Fibroblast of skin of abdomen (primary cell): Measurements from ENCODE around the gene LRRC7. TPM values are rescaled to one million over a fixed set of nuclear protein-coding genes. Genes with fewer than 3 reads are reported as not detected.

Experiments
- DNase-seq: peaks from one replicate; pipeline ENCODE4 v3.0.0-alpha.2; 2013
- polyA plus RNA-seq, 2 experiments: library from polyadenylated mRNA; unstranded; fragments of 120-200 nt; gene quantifications; one replicate each; pipeline ENCODE4 v1.2.1, GENCODE V29; 2013; ENCODE audit not compliant: insufficient read length in 2 of 2

Gene LRRC7
- polyA plus RNA-seq (2013, experiment 1 of 2; ENCODE audit: insufficient read length): 0.84 TPM
- 1.1 TPM for polyA plus RNA-seq (2013, experiment 2 of 2; ENCODE audit: insufficient read length)

DNA sequence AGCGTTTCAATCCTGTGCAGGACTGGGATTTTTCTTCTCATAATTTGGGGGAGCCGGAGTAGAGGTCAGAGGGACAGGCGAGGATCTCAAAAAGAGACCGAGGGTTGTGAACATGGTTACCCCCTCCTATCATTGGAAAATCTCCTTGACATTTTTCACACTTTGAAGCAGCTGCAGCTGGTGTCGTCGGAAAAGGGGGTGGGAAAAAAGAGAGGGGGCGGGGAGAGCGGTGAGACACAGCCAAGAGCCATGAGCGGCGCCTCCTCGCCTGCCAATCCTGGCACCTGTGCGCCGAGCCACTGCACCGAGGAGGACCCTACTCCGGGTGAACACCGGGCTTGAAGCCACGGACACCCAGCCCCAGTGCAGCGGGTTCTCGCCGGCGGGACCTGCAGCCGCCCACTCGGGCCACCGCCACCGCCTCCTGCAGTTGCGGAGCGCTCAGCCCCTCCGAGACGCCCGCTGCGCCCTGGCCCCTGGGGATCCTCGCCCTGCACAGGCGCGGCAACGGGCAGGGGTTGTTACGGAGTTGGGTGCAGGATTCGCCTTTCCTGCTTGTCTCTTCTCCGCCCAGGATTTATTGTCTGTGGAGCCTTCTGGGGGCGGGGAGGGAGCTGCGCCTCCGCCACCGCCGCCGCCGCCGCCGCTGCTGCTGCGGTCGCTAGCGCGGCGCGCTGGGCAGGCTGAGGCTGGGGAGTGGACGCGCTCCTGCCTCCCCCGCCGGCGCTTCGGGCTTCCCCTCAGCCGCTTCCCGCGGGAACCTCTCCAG, at the start of gene LRRC7:
Gene LRRC7 (plus strand): TSS at position 271 of the 769 bp plus-strand sequence. CDS start 718 bp downstream, outside the sequence.
- DNase-seq: no peak

DNA sequence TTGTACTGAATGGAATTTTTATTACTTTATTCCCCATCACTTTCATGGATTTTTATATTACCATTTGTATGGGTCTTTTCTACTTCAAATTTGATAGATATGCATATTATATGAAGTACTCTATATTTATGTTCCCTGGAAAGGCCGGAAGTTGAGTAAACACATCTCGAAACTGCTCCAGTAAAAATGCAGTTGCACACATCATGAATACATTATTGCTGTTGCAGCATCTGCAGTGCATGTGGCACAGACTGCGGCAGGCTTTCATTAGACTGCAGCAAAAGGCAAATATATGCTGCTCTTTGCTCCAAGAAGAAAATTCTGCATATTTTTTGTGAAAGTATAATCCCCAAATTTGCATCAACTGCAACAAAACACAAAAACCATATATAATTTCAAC, 48.7 kb upstream of the LRRC7 start:
- peak; percentile 45 for DNase-seq

DNA sequence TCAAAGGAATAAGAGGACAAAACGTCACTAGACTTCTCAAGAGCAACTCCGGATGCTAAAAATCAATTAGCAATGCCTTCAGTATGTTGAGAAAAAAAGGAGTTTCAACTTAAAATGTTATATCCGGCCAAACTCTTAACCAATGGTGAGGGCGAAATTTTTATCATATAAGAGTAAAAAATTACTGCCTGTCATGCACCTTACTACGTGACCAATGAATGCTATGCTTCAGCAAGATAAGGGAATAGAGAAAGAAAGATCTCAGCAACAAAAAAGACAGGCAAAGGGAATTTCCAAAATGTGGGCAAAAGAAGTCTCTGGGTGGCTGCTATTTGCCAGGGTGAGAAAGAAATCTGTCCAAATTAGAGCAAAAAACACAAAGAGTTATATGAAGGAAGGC, 47.4 kb upstream of the LRRC7 start:
- DNase-seq: no peak

- DNase-seq: peak; percentile 97
Measured at GRCh38 chr1:69523032-69523431, 44.7 kb upstream of the LRRC7 start.

DNA sequence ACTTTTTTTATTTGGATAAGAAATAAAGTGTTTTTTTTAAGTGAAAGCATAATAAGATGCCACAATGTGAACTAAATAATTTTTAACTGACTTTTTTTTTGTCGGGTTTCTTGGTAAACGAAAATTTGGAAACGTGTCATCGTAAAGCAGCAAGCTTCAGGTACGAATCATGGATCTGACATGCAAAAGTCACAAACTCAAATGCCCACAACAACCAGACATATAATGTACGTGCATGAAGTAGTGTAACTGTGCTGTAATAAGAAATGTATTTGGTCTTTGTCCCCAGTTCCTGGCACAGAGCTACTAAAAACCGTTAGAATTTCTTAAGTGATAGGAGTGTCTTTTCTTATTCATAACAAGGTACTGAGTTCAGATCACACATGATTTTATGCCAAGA, 44.3 kb upstream of the LRRC7 start:
- DNase-seq: peak; percentile 43

DNA sequence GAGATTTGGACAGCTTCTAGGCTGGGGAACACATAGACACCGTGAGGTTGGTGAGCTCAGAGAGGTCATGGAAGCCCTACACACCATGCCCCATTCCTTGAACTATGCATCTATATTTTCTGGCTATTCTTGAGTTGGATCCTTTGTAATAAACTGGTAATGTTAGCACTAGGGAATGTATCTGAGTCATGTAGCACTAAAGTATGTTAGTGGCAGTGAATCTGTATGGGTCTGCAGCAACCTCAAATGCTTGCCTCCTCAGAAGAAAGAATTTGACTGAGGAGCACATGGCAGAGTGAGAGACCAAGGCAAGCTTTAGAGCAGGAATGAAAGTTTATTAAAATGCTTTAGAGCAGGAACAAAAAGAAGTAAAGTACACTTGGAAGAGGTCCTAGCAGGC, 43.7 kb upstream of the LRRC7 start:
- DNase-seq: peak; percentile 86

DNA sequence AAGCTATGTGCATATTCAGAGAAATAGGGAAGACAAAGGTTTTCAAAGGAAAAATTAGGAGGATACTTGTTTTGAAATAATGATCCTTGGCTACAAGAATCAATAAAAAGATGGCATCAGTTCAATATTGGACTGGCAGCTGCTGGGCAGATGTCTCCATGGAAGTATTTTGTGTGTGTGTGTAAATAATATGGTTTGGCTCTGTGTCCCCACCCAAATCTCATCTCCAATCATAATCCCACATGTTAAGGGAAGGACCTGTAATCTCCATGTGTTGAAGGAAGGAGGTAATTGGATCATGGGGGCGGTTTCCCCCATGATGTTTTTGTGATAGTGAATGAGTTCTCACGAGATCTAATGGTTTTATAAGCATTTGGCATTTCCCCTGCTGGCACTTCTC, 40.4 kb upstream of the LRRC7 start:
- DNase-seq: no peak

DNA sequence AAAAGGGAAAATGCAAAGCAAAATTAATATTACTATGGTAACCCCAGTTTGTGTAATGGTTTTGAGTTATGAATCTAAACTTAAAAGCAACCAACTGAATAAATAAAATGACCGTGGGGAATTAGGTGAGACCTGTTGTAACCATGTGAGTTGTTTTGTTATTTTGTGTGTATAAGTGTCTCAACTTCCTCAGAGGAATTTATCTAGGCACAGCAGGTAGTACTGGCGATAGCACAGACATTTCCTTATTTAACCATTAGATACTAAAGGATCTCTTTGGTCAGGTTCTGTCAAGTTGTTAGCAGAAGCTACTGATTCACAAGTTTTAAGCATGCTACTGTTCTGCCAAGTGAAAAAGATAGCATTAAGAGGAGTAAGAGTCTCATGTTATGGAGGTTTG, 39.3 kb upstream of the LRRC7 start:
- DNase-seq: no peak

DNA sequence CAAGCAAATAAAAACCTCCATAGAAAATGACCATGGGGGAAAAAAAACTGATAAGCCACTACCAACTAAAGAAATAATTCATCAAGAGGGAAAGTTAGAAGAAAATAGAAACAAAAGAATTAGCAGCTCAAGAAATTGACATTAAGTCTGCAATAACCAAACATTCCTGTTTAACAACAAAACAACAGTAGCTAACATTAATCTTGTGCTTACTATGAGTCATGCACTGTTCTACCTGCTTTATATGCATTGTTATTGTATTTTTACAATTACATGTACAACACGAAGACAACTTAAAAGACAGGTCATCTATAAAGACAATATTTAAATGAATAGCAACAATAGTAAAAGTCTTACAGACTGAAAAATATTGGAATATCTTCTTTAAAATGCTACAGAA, 34.4 kb upstream of the LRRC7 start:
- DNase-seq: no peak

GRCh38 chr1:69534829-69535228, 32.9 kb upstream of the LRRC7 start:
- DNase-seq: no peak

- no peak for DNase-seq
Measured at GRCh38 chr1:69535490-69535889, 32.2 kb upstream of the LRRC7 start.

DNA sequence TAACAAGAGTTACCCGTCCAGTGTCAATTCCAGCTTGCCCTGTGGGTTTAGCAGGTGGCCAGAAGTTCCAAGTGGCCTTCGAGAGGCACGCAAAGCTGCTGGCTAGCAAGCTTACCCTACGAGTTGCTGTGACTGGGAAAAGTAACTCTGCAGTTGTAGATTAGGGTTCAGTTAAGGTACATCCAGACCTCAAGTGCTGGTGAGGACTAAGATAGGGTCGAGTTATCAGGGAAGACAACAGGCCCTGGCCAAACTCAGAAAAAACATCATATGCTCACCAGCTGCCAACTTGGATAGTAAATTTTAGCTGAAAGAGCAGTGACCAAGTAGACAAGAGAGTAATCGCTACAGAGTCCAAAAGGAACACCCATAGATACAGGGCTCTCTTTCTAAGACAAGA, 27.7 kb upstream of the LRRC7 start:
- no peak for DNase-seq

DNA sequence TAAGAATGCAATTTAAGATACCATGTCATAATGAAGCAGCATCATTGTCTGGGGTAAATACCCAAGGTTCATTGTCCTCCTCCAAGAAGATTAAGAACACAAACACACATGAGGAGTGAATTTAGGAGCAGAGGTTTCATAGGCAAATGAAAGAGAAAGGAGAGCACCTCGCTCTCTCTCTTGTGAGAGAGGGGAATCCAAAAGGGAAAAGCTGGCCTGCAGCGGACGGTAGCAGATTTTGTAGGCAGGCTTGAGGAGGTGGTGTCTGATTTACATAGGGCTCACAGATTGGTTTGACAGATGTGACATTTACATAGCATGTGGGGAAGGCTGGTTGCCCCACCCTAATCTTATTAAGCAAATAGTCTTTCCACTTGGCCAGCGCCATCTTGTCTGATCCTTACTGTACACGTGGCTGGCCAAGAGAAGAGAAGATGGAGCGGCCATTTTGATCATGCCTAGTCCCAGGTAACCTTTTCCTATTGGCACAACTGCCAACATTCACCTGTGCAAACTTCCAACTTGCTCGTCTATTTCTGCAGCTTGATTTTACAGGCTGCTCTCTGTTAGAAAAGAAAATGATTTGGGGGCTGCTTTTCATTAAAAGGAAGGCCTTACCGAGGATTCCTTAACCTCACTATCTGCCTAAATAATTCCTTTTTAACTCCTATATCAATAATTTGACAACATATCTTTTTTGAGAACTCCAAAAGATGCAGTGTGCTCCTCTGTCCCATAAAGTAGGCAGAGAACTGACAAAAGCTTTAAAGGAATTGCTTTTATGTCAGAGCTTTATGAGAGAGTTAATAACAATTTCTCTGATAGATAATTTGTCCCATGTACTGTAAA, 16.0 kb upstream of the LRRC7 start:
- no peak for DNase-seq

DNA sequence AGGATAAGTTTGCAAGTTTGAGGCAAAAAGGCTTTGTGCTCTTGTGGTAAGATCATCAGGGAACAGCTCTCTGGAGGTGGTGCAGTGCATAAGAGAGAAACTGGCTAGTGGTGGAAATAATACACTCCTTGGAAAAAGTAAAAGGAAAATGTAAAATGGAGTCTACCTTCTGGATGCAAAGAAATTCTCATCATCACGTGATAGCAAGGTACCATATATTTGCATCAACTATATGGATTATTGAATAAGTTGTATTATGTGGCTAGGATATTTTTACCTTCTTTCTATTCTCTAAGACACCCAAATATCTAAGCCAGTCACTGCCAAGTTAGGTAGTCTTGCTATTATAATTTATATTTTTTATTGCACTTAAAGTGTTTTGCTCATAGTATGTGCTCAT, 14.0 kb upstream of the LRRC7 start:
- no peak for DNase-seq

- DNase-seq: no peak
Measured at GRCh38 chr1:69568421-69569174, 876 bp downstream of the LRRC7 start.

GRCh38 chr1:69569175-69569541, 1.4 kb downstream of the LRRC7 start:
- DNase-seq: no peak

DNA sequence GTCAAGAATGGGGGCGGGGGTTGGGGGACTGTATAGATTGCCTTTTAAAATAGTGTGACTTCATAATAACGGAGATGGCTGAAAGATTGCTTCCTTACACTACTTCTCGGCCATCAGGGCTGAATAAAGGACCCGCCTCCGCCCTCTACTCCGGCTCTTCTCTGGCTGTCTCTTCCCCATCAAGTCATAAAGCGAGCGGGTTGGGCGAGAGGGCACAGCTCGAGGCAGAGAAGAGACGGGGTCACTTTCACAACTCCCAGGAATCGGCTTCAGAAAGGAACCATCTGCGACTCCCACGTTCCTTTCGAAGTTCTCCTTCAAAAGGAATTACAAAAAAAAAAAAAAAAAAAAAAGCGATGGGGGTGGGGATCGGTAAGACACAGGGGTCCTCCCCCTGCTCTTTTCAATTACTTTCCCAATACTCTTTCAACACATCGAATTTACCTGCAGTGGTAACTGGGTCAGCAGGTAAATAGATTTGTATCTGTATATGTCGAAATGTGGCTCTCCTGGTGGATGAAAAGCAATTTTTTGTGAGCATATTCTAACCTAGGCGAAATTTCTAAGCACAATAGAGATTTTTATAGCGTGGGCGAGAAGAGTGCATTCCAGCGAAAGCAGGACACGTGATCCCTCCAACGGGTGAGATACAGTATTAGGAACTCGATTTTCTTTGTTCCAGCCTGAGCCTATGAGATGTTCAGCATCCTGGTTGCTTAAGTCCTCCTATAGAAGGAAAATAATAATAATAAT, 2.0 kb downstream of the LRRC7 start:
- DNase-seq: no peak

- no peak for DNase-seq
Measured at GRCh38 chr1:69570356-69570755, 2.6 kb downstream of the LRRC7 start.

GRCh38 chr1:69572921-69573320, 5.2 kb downstream of the LRRC7 start:
- no peak for DNase-seq

DNA sequence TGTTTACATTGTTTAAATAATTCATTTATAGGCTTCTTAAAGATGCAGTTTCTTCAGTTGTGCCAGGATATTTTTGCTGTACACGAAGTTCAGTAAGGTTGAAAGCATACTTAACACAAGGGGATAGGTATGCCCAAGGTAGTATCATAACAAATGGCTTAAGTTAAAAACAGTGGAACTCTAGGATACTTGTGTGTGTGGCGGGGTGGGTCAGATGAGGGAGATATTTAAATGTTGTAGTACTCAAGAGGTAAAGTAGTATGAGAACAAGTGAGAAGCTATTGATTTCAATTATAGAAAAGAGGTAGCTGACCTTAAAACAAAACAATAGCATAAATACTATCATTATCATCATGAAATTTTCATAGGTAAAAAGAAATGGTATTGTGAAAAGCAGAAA, 6.2 kb downstream of the LRRC7 start:
- no peak for DNase-seq

DNA sequence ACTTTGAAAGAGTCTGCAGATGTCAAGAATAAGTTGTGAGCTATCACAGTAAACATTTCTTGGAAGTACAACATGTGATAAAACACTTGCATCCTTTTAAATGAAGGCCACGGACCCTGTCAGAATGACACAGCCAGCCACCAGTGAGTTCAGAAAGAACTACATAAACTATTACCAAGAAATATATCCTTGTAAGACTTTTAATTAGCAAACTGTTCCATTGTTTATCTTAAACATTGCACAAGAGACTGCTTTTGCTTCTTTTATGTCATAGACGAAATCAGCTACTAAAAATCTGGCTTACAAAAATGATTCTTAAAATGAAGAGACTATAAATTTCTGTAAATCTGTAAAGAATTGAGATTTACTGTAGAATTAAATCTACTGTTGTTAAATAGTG, 17.9 kb downstream of the LRRC7 start:
- no peak for DNase-seq

DNA sequence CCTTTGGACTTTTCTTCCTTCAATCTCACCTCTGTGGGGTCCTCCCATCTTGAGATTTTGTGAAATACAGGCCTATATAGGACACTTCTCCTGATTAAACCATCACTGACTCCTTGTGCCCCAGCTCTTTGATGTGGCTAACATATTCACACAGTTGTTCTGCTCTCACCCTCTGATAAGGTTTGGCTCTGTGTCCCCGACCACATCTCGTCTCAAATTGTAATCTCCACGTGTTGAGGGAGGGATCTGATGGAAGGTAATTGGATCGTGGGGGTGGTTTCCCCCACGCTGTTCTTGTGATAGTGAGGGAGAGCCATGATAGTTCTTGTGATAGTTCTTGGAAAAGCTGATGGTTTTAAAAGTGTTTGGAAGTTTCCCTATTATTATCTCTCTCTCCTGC, 19.7 kb downstream of the LRRC7 start:
- DNase-seq: no peak
